GM21528 (cell line): ENCODE data around the gene CNOT11.
A peak's percentile ranks its signal among the peaks of the same experiment; 100 is the strongest.
"Not testable (repeated sequence)": the region's sequence is repeated elsewhere in the genome, so short reads cannot be mapped to it uniquely, and the experiment has no call there.

Experiments used
- ATAC-seq: cut with Tn5 transposase; IDR thresholded peaks from one replicate; pipeline ENCODE4 v1.9.1; 2021; ENCODE audit warnings: mild to moderate bottlenecking, moderate library complexity; ENCODE audit not compliant: unreplicated experiment, low FRiP score

The CNOT11 gene

GRCh38 chr2:101307503-101307902 lies 54.8 kb downstream of the CNOT11 start:
- ATAC-seq: no peak

DNA sequence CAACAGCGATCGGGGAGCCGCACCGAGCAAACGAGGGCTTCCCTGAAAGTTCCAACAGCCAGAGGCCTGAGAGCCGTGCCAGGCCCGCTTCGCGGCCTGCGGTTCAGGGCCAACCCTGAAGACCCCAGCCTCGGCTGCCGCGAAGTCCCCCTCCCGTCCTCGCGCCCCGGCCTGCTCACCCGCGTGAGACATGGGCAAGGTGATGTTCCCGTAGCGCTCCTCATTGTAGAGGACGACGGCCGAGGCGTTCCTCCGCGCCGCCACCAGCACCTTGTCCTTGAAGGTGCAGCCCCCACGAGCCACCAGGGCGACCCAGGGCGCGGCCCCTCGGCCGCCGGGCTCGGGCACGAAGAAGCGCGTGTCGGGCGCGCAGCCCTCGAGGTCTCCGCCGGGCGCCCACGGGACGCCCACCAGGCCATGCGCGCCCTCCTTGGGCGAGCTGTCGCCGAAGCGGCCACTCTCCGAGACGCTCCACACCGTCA lies 55.3 kb downstream of the CNOT11 start:
- ATAC-seq: peak; percentile 22

DNA sequence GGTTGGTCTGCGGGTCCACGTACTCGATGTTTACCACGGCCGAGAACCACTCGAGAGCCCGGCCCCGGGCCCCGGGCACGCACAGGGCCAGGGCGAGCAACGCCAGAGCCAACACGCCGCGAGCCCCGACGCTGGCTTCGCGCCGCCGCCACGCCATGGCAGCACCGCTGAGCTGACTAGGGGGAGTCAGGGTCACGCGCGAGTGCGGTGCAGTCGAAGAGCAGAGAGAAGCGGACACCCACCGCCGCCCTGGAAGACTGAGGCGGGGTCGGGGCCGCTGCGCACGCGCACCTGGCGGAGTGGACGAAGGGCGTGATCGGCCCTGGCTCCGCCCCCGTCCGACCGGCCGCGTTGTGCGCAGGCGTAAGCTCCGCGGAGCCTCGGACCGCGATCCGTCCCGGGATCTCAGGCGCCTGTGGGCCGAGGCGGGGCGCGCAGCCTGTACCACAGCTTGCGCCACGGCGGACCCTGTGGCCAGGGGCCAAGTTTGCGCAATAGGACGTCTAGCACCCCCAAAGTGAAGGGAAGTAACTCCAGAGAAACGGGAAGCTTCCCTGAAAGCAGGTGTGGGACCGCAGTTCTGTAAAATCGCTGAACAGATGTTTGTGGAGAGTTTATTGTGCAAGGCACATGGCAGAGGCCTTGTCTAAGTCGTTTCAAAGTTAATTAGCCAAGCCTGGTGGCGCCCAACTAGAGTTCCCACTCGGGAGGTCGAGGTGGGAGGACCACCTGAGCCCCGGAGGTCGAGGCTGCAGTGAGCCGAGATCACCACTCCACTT lies 55.9 kb downstream of the CNOT11 start, which contains the start of gene RNF149:
TSS of gene RNF149 (minus strand) at position 270 of the 779 bp plus-strand sequence. CDS start at position 157, 113 bp downstream.
- peak; percentile 68 for ATAC-seq

DNA sequence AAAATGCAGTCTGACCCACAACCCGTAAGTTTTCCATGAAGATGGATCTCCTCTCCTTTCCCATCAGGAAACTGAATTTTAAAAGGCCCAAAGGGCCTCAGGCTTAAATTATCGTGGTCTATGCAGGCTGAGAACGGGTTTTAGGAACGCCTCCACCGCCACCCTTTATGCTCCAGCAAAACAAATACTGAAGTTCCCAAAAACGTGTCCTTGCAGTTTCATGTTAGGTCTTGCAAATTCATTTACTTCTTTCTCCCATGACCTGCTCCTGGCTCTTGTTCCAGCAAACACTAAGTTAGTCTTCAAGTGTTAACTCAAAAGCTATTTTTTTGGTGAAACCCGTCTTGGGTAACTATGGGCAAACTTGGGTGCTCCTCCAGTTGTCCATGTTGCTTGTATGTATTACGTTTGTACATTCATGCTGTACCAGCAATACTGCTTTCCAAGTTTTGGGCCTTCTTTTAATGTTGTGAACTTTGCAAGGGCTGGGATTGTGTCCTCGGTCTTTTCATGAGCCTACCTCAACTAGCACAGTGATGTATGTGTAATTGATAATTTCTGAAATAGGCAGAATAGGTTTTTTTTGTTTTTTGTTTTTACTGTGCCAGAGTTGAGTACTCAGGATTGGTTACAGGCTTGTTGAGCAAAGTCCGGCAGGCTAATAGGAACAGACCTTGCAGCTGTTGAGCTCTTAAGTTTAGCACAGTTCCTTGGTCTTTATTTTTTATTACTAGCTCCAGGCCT lies 57.6 kb downstream of the CNOT11 start:
- ATAC-seq: no peak

DNA sequence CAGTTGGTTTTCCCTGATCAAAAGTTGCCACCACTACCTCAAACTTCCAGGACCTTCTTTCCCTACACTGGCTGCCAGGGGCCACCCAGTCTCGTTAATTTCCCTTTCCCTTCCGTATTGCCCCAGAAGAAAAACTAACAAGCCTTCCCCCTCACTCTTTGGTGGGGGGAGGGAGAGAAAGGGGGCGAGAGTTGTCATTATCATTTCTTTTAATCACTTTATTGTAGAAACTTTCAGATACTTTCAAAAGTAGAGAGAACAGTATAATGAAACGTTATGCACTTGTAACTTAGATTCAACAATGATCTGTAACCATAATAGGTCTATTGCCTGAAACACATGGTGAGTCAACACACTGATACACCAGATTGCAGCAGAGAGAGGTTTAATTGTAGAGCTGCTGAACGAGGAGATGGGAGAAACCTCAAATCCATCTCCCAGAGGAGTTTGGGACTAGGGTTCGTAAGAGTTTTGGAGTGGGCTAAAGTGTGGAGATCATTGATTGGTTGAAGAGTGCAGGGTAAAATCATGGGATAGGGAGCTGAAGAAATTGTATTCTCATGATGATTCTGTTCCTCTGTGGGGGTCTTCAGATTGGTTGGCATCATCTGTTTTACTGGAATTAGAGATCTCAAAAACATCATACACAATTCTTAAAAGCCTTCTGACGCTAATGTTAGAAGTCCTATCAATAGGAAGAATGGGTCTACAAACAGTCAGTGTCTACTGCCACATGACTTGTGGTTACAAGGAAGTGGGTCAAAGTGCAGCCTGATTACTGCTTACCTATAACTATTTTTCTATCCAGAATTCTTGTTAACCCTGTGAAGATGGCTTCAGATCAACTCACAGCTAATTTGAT lies 58.4 kb downstream of the CNOT11 start:
- ATAC-seq: no peak

DNA sequence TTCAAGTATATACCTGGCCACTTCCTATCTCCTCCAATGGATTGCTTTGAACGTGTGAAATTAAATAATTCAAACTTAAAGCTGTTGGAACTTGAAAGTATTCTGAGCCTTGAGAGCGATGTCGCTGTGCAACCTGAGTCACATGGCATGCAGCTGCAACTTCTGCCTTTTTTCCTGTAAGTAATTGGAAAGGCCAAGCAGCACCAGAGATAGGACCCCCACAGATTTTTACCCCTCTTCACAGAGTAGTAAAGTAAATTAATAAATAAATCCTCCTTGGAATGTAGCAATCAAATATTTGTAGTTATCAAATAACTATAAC lies 59.0 kb downstream of the CNOT11 start:
- ATAC-seq: no peak

GRCh38 chr2:101316568-101316967 lies 63.9 kb downstream of the CNOT11 start:
- not testable (repeated sequence) for ATAC-seq
